Smooth muscle cell of the umbilical artery (primary cell): ENCODE measurements around the gene DEFB124. TPM values are rescaled to one million over a fixed set of nuclear protein-coding genes. Genes with fewer than 3 reads are reported as not detected.

Experiments used
- total RNA-seq: library from RNA; depleted of rRNA; stranded (reverse); fragments of >200 nt; gene quantifications from 2 replicates; pipeline ENCODE4 v1.2.3, GENCODE V29; 2014

Gene DEFB124
- total RNA-seq = not detected in 2 replicates

GRCh38 chr20:31474758-31475427 lies at the start of gene DEFB124, which contains the start of gene REM1:
Gene DEFB124 (minus strand): TSS chr20:31475127. CDS start chr20:31473013, 2,114 bp downstream.
Gene REM1 (plus strand): TSS chr20:31475288. CDS start chr20:31476446, 1,158 bp downstream.

GRCh38 chr20:31514154-31515071 lies 39.5 kb upstream of the DEFB124 start, which contains the start of gene HM13:
Gene HM13 (plus strand): TSS chr20:31514442. CDS start chr20:31514552, 110 bp downstream.

GRCh38 chr20:31440012-31440659 lies 34.8 kb downstream of the DEFB124 start, which contains the start of gene DEFB123:
Gene DEFB123 (plus strand): TSS chr20:31440632. CDS start chr20:31440699, 67 bp downstream.

Other genes starting within 250 kb of the DEFB124 start
- gene DEFB115, start 217.5 kb downstream of the DEFB124 start, total RNA-seq = not detected in 2 replicates
- not detected in 2 replicates for gene DEFB116, start 166.5 kb downstream of the DEFB124 start, total RNA-seq
- gene DEFB118, start 106.5 kb downstream of the DEFB124 start, total RNA-seq = not detected in 2 replicates
- not detected in 2 replicates for gene DEFB119, start 84.5 kb downstream of the DEFB124 start, total RNA-seq
- gene DEFB121, start 68.9 kb downstream of the DEFB124 start, total RNA-seq = not detected in 2 replicates
- not detected in 2 replicates for gene DEFB123, start 34.5 kb downstream of the DEFB124 start, total RNA-seq
- gene REM1, start 161 bp upstream of the DEFB124 start, total RNA-seq = not detected in 2 replicates
- gene HM13, start 39.3 kb upstream of the DEFB124 start, total RNA-seq = 76.9 and 97.2 TPM in 2 replicates
- 37.3 and 55.8 TPM in 2 replicates for gene ID1, start 130.2 kb upstream of the DEFB124 start, total RNA-seq
- not detected in 2 replicates for gene COX4I2, start 162.8 kb upstream of the DEFB124 start, total RNA-seq
- gene BCL2L1, start 247.7 kb upstream of the DEFB124 start, total RNA-seq = 39.8 and 66.0 TPM in 2 replicates